HL-60 (cell line): ENCODE results near the gene ENKD1.

Source experiments
- CTCF ChIP-seq: IDR thresholded peaks from one replicate; pipeline ENCODE4 v1.5.1; 2011; ENCODE audit warnings: low read length, control low read depth, inconsistent platforms; ENCODE audit not compliant: insufficient read depth
- POLR2AphosphoS5 ChIP-seq: IDR thresholded peaks from 2 replicates; pipeline ENCODE4 v1.6.1; 2012; ENCODE audit warnings: low read depth
- REST ChIP-seq: IDR thresholded peaks from 2 replicates; pipeline ENCODE4 v1.6.1; 2012; ENCODE audit warnings: low read depth; ENCODE audit not compliant: insufficient replicate concordance
- SPI1 ChIP-seq: IDR thresholded peaks from 2 replicates; pipeline ENCODE4 v1.6.1; 2012; ENCODE audit warnings: low read depth, mild to moderate bottlenecking, borderline replicate concordance

GRCh38 chr16:67669499-67670101 is 3.0 kb upstream of the ENKD1 start:
- TF ChIP-seq POLR2AphosphoS5 (no peak), CTCF (no peak), SPI1 (no peak), REST (no peak)
